Ishikawa (cell line): ENCODE data around the gene ACBD3.

Source experiments
- CREB1 ChIP-seq: IDR thresholded peaks from 2 replicates; pipeline ENCODE4 v1.6.1; 2012; ENCODE audit warnings: low read depth
- EGR1 ChIP-seq: IDR thresholded peaks from 2 replicates; pipeline ENCODE4 v1.6.1; 2012
- EP300 ChIP-seq: IDR thresholded peaks from 2 replicates; pipeline ENCODE4 v1.6.1; 2012; ENCODE audit warnings: borderline replicate concordance
- FOXM1 ChIP-seq: IDR thresholded peaks from 2 replicates; pipeline ENCODE4 v1.6.1; 2012; ENCODE audit warnings: low read depth, borderline replicate concordance
- MAX ChIP-seq: IDR thresholded peaks from 2 replicates; pipeline ENCODE4 v1.6.1; 2012
- RAD21 ChIP-seq: IDR thresholded peaks from 2 replicates; pipeline ENCODE4 v1.6.1; 2012; ENCODE audit warnings: low read depth
- REST ChIP-seq: IDR thresholded peaks from 2 replicates; pipeline ENCODE4 v1.6.1; 2012; ENCODE audit warnings: low read depth, mild to moderate bottlenecking
- TAF1 ChIP-seq: IDR thresholded peaks from 2 replicates; pipeline ENCODE4 v1.6.1; 2012; ENCODE audit warnings: low read depth, mild to moderate bottlenecking
- TCF12 ChIP-seq: IDR thresholded peaks from 2 replicates; pipeline ENCODE4 v1.6.1; 2012; ENCODE audit warnings: low read depth
- TEAD4 ChIP-seq: IDR thresholded peaks from 2 replicates; pipeline ENCODE4 v1.6.1; 2012
- YY1 ChIP-seq: IDR thresholded peaks from 2 replicates; pipeline ENCODE4 v1.6.1; 2012; ENCODE audit warnings: low read depth
- ZBTB7A ChIP-seq: IDR thresholded peaks from 2 replicates; pipeline ENCODE4 v1.6.1; 2012; ENCODE audit warnings: low read depth

- TF ChIP-seq REST (no peak), YY1 (no peak), TAF1 (no peak), RAD21 (no peak), FOXM1 (no peak), MAX (no peak), CREB1 (no peak), TCF12 (no peak), ZBTB7A (no peak; the same call in 1 of the 2 replicates), EP300 (no peak), EGR1 (no peak), TEAD4 (no peak)
These were observed 76.7 kb downstream of the ACBD3 start for GRCh38 chr1:226109829-226110248.
